ENCODE measurements around the gene PDGFD. TPM values are rescaled to one million over a fixed set of nuclear protein-coding genes. Genes with fewer than 3 reads are reported as not detected.

Gene PDGFD
- total and polyA plus RNA-seq, 2 donors (not counting 3 experiments of a cell fraction or from before 2014, with no cell fraction given): 6.3 to 13.1 TPM

DNA sequence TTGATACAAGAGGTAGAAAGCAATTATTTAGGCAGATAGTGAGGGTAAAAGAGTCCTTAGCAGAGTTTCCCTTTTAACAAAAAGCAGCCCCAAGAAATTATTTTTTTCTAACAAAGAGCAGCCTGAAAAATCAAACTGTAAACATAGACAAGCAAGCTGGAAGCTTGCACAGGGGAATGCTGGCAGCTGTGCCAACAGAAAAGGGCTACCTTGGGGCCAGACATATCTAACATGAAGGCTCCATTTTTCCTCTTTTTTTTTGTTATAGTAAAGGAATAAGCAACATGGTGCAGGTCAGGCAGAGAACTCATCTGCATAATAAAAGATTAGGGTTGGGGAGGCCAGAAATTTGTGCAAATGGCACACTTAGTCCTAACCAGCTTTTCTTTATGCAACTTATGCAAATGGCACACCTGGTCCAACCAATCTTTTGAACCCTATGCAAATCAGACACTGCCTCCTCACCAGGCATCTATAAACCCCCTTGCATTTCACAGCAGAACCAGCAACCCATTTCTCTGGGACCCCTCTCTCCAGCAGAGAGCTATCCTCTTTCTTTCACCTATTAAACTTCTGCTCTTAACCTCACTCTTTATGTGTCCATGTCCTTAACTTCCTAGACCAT lies 41.8 kb downstream of the PDGFD start:
- BruUV-seq (replicated peaks): no TSS peak
- Histone ChIP-seq H2AFZ (ENCODE audit: low read depth, low read length) (no peak overlapping the region), H3K9ac (replicated peaks; ENCODE audit: extremely low read depth, insufficient read depth, low read length) (no peak overlapping the region), H3K4me1 (ENCODE audit: control insufficient read depth, extremely low read depth, insufficient read depth, low read length) (no peaks in the 10 kb centered on the region), H4K20me1 (replicated peaks; ENCODE audit: control insufficient read depth, extremely low read depth, insufficient read depth, low read length) (no peaks in the 10 kb centered on the region), H3K27me3 (ENCODE audit: control insufficient read depth in 2 of 2, insufficient read depth in 2 of 2, low read length in 2 of 2) (no peaks in the 10 kb centered on the region), H3K79me2 (ENCODE audit: control insufficient read depth, insufficient read depth, low read length) (no peaks in the 10 kb centered on the region), H3K9me3 (replicated peaks; ENCODE audit: control insufficient read depth, insufficient read depth, low read length) (no peaks in the 10 kb centered on the region), H3K27ac (ENCODE audit: insufficient read depth, low read depth, low read length) (no peak overlapping the region), H3K36me3 (ENCODE audit: control insufficient read depth in 2 of 2, extremely low read depth in 1 of 2, insufficient read depth in 2 of 2, low read length in 2 of 2) (no peaks in the 10 kb centered on the region), H3K9me1 (replicated peaks; ENCODE audit: control insufficient read depth, extremely low read depth, insufficient read depth, low read length) (no peaks in the 10 kb centered on the region), H3K4me3 (replicated peaks in 1 of 3; ENCODE audit: insufficient read depth in 1 of 3, low read depth in 1 of 3, low read length in 3 of 3) (no peak overlapping the region), H3K4me2 (ENCODE audit: insufficient read depth, low read length) (no peak overlapping the region)
- FAIRE-seq (no peak), DNase-seq (ENCODE audit: low read depth, low spot score) (no peak)
- CTCF ChIA-PET: interaction anchor here (0.6 kb wide), 1 partner anchor 35 kb away, joined by 3 read pairs; no protein-coding TSS in a partner anchor
- POLR2A ChIA-PET: no interaction called here
- dilution Hi-C loops (cut with MboI; ENCODE audit: extremely low pct_ligation_motif_present, low sequenced_read_pairs): no loop called here
- TF ChIP-seq EZH2 (IDR thresholded peaks at IDR 0.05; ENCODE audit: borderline replicate concordance, low read depth, low read length, severe bottlenecking) (no peak), GATA2 (IDR thresholded peaks at IDR 0.05; ENCODE audit: insufficient read depth, insufficient read length, low read depth, low read length) (no peak), MYC (IDR thresholded peaks at IDR 0.05; ENCODE audit: low read depth, low read length) (no peak), POLR2AphosphoS5 (IDR thresholded peaks at IDR 0.05; ENCODE audit: insufficient read depth, low read depth, low read length) (no peak), CTCF (IDR thresholded peaks at IDR 0.05; ENCODE audit: extremely low read depth in 1 of 2, insufficient read depth in 1 of 2, low read depth in 1 of 2, low read length in 2 of 2) (no peak), JUN (IDR thresholded peaks at IDR 0.05; ENCODE audit: borderline replicate concordance, insufficient read depth, insufficient read length, low read depth) (no peak), FOS (IDR thresholded peaks at IDR 0.05; ENCODE audit: borderline replicate concordance, insufficient read depth, low read length) (no peak), POLR2A (IDR thresholded peaks at IDR 0.05; ENCODE audit: low read depth, low read length) (no peak)
- TF ChIP-seq, protein P1, sequence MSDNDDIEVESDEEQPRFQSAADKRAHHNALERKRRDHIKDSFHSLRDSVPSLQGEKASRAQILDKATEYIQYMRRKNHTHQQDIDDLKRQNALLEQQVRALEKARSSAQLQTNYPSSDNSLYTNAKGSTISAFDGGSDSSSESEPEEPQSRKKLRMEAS (IDR thresholded peaks at IDR 0.05; ENCODE audit: insufficient read depth, insufficient read length): no peak
- intact Hi-C loops (cut with micrococcal nuclease): no loop called here

Measured in endothelial cell of umbilical vein (primary cell).